Ishikawa (cell line): ENCODE results near the gene PTPRA.
A peak's percentile ranks its signal among the peaks of the same experiment; 100 is the strongest.

Experiments used
- CEBPB ChIP-seq: IDR thresholded peaks from 2 replicates; pipeline ENCODE4 v1.6.1; 2012
- CREB1 ChIP-seq: IDR thresholded peaks from 2 replicates; pipeline ENCODE4 v1.6.1; 2012; ENCODE audit warnings: low read depth
- EGR1 ChIP-seq: IDR thresholded peaks from 2 replicates; pipeline ENCODE4 v1.6.1; 2012
- EP300 ChIP-seq: IDR thresholded peaks from 2 replicates; pipeline ENCODE4 v1.6.1; 2012; ENCODE audit warnings: borderline replicate concordance
- FOXM1 ChIP-seq: IDR thresholded peaks from 2 replicates; pipeline ENCODE4 v1.6.1; 2012; ENCODE audit warnings: low read depth, borderline replicate concordance
- MAX ChIP-seq: IDR thresholded peaks from 2 replicates; pipeline ENCODE4 v1.6.1; 2012
- NFIC ChIP-seq: IDR thresholded peaks from 2 replicates; pipeline ENCODE4 v1.6.1; 2012
- RAD21 ChIP-seq: IDR thresholded peaks from 2 replicates; pipeline ENCODE4 v1.6.1; 2012; ENCODE audit warnings: low read depth
- REST ChIP-seq: IDR thresholded peaks from 2 replicates; pipeline ENCODE4 v1.6.1; 2012; ENCODE audit warnings: low read depth, mild to moderate bottlenecking
- TAF1 ChIP-seq: IDR thresholded peaks from 2 replicates; pipeline ENCODE4 v1.6.1; 2012; ENCODE audit warnings: low read depth, mild to moderate bottlenecking
- TCF12 ChIP-seq: IDR thresholded peaks from 2 replicates; pipeline ENCODE4 v1.6.1; 2012; ENCODE audit warnings: low read depth
- TEAD4 ChIP-seq: IDR thresholded peaks from 2 replicates; pipeline ENCODE4 v1.6.1; 2012
- USF1 ChIP-seq: IDR thresholded peaks from 2 replicates; pipeline ENCODE4 v1.6.1; 2012
- YY1 ChIP-seq: IDR thresholded peaks from 2 replicates; pipeline ENCODE4 v1.6.1; 2012; ENCODE audit warnings: low read depth
- ZBTB7A ChIP-seq: IDR thresholded peaks from 2 replicates; pipeline ENCODE4 v1.6.1; 2012; ENCODE audit warnings: low read depth

PTPRA gene

GRCh38 chr20:2865101-2865500 is 8.2 kb upstream of the PTPRA start:
- TF ChIP-seq EGR1 = no peak
- no peak for TF ChIP-seq MAX
- TF ChIP-seq FOXM1 = no peak
- no peak for TF ChIP-seq USF1
- no peak for TF ChIP-seq RAD21
- TF ChIP-seq NFIC = no peak
- TF ChIP-seq TCF12 = no peak
- TF ChIP-seq CEBPB = no peak
- TF ChIP-seq TAF1 = no peak
- no peak for TF ChIP-seq REST
- TF ChIP-seq CREB1 = no peak

- TF ChIP-seq RAD21 (peak; percentile 39; the same call in 1 of the 2 replicates), TAF1 (no peak)
Measured at GRCh38 chr20:2865630-2866029, 7.7 kb upstream of the PTPRA start.

- TF ChIP-seq CEBPB = no peak
- no peak for TF ChIP-seq FOXM1
- no peak for TF ChIP-seq REST
- no peak for TF ChIP-seq TEAD4
- TF ChIP-seq NFIC = no peak
- no peak for TF ChIP-seq TAF1
- TF ChIP-seq RAD21 = no peak
- no peak for TF ChIP-seq MAX
- no peak for TF ChIP-seq USF1
- TF ChIP-seq ZBTB7A = no peak
- TF ChIP-seq TCF12 = no peak
- no peak for TF ChIP-seq YY1
- TF ChIP-seq CREB1 = no peak
- TF ChIP-seq EGR1 = no peak
- no peak for TF ChIP-seq EP300
Measured at GRCh38 chr20:2866236-2866635, 7.0 kb upstream of the PTPRA start.

GRCh38 chr20:2867081-2867864 is 6.0 kb upstream of the PTPRA start:
- no peak for TF ChIP-seq TCF12
- peak; percentile 22; the same call in 1 of the 2 replicates for TF ChIP-seq NFIC
- no peak for TF ChIP-seq CEBPB

GRCh38 chr20:2869381-2869780 is 3.9 kb upstream of the PTPRA start:
- no peak for TF ChIP-seq YY1
- TF ChIP-seq TEAD4 = no peak
- no peak for TF ChIP-seq REST
- no peak for TF ChIP-seq TAF1
- TF ChIP-seq CEBPB = no peak
- TF ChIP-seq RAD21 = no peak
- TF ChIP-seq EGR1 = no peak
- no peak for TF ChIP-seq NFIC
- TF ChIP-seq EP300 = no peak
- no peak for TF ChIP-seq MAX
- no peak for TF ChIP-seq USF1
- no peak for TF ChIP-seq ZBTB7A
- TF ChIP-seq FOXM1 = no peak
- no peak for TF ChIP-seq CREB1
- no peak for TF ChIP-seq TCF12
